ENCODE results near the gene CPSF4.
A peak's percentile ranks its signal among the peaks of the same experiment; 100 is the strongest.

The CPSF4 gene

DNA sequence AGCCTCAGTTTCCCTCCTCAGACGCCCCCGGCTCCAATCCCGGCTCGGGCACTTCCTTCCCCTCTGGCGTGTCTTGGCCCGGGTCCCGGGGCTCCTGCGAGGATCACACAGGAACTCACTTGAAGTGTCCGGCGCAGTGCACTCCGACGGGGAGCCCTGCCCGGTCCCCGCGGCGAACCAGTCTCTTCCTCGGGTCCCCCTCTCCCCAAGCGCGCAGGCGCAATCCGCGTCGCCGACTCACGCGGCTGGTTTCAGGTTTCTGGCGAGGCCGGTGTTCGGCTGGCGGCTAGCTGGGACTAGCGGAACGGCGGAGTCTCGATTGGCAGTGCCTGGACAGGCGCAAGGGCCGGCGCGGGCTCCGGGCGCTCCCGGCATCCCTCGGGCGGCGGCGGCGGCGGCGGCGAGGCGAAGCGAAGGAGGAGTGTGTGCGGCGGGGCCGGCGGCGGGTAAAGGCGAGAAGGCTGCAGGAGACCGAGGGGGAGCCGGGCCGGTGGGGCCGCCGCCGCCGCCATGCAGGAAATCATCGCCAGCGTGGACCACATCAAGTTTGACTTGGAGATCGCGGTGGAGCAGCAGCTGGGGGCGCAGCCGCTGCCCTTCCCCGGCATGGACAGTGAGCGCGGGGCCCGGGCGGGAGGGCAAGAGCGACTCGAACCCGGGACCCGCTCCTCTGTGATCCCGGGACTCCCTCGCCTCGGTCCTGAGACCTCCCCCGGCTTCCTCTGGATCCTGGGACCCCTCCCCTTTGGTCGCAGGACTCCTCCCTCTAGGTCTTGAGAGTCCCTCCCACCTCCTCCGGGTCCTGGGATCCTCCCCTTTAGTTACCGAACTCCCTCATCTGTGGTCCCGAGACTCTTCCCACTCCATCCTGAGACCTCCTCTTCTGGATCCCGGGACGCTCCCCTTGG lies at the start of gene CPSF4, which contains the start of gene PTCD1:
CPSF4 (plus strand) TSS at position 371 of the 908 bp plus-strand sequence; CDS start at position 511, 140 bp downstream.
PTCD1 (minus strand) TSS at position 226 of the 908 bp plus-strand sequence. CDS start 3,556 bp downstream, outside the sequence.
- peak; percentile 95 for DNase-seq

DNA sequence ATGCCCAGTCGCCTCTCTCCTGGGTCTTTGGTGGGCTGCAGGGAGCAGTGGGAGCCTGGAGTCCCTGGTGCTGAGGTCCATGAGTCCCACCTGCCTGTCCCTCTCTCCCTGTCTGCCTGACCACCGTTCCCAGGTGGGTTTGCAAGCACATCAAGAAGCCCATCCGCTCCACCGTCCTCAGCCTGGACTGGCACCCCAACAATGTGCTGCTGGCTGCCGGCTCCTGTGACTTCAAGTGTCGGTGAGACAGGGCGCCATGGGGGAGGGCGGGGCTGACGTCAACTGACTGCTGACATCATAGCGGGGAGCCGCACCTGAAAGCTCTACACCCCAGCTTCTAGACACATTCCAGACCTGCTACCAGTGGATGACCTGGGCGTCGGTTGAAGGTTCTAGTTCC lies 49.0 kb upstream of the CPSF4 start:
- DNase-seq, result no peak

DNA sequence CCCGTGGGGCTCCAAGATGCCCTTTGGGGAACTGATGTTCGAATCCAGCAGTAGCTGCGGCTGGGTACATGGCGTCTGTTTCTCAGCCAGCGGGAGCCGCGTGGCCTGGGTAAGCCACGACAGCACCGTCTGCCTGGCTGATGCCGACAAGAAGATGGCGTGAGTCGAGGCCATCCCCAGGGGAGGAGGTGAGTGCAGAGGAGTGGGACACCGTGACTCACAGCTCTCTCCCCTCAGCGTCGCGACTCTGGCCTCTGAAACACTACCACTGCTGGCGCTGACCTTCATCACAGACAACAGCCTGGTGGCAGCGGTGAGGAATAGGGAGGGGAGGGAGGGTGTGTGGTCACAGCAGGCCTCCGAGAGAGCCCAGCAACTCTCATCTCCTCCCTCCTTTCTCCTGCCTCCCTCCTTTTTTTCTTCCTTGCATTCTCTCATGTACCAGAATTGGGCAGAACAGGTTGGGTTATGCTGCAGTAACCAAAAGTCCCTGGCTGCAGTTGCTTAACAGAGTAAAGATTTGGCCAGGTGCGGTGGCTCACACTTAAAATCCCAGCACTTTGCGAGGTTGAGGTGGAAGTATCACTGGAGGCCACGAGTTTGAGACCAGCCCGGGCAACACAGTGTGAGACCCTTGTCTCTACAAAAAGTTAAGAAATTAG lies 47.7 kb upstream of the CPSF4 start:
- no peak for DNase-seq

DNA sequence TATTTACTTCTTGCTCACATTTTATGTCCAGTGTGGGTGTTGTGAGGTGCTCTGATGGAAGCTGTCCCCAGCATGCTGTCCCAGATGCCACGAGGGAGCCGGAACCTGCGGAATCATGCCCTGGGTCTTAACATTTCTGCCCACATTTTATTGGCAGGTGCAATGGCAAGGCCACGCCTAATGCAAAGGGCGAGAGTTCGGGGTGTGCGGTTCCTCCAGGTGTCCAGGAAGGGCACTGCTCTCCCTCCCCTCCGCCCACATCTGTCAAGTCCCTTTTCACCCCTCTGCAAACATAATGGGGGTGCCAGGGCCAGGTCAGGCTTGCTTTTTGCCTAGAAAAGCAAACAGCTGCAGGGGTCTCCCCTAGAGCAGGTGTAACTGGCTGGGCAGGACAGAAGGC lies 46.7 kb upstream of the CPSF4 start:
- DNase-seq, result no peak

DNA sequence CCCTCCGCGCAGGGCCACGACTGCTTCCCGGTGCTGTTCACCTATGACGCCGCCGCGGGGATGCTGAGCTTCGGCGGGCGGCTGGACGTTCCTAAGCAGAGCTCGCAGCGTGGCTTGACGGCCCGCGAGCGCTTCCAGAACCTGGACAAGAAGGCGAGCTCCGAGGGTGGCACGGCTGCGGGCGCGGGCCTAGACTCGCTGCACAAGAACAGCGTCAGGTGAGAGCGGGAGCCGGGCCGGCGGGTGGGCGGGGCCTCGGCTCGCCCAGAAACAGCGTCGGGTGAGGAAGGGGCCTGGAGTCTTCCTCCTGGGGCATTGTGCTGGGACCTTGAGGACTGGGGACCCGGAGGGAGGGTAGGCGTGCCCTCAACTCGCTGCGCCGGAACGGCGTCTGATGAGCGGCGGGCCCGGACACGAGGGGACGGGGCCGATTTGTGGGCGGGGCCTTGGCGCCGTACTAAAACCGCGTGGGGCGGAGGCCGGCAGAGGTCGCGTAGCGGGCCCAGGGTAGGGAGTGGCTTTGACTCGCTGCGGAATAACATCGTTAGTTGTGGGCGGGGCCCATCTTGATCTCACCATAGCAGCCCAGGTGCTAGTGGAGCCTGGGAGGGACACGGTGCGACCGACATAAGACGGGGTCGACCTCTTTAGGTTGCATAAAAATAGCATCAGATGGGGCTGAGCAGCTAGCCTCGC lies 45.9 kb upstream of the CPSF4 start:
- DNase-seq, result peak; percentile 81

DNA sequence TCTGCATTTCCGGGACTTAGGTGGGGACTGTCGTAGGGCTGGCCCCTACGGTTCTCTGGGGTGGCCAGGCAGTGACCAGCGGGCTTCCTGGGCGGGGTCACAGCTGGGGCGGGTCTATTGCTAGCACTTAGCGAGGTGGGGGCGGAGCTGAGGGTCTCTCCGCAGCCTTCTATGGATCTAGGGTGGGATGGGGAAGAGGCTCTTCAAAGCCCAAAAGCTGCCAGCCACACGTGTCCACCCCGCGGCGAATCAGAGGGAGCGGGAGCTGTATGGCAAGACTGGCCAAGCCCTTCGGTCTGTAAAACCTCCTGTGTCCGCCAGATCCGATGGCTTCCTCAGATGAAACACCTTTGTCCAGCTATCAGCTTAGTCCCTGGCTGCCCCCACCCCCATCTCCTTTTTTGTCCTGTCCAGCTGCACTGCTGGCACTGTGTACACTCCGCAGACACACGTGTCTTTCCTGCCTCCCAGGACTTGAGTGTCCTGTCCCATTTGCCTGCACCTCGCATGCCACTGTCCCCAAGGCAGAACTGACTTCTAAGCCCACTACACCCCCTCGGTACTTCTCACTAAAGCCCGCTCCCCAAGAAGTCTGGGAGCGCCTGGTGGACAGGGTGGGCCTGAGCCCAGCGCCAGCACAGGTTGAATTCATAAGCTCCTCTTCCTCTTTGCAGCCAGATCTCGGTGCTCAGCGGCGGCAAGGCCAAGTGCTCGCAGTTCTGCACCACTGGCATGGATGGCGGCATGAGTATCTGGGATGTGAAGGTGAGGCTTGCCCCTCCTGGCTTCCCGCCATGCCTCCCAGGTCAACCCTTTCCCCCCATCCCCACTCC lies 45.2 kb upstream of the CPSF4 start:
- no peak for DNase-seq

DNA sequence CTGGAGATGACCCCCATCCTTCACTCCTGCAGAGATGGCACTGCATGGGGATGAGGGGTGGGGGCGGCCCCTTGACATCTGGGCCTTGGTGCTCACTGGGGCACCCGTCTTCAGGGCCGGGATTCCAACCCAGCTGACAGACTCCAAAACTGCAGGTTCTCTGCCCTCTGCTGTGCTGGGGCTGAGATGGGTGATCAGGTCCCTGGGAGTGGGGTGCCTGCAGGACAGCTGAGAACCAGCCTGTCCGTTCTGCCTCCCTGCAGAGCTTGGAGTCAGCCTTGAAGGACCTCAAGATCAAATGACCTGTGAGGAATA lies 44.6 kb upstream of the CPSF4 start:
- DNase-seq, result no peak

DNA sequence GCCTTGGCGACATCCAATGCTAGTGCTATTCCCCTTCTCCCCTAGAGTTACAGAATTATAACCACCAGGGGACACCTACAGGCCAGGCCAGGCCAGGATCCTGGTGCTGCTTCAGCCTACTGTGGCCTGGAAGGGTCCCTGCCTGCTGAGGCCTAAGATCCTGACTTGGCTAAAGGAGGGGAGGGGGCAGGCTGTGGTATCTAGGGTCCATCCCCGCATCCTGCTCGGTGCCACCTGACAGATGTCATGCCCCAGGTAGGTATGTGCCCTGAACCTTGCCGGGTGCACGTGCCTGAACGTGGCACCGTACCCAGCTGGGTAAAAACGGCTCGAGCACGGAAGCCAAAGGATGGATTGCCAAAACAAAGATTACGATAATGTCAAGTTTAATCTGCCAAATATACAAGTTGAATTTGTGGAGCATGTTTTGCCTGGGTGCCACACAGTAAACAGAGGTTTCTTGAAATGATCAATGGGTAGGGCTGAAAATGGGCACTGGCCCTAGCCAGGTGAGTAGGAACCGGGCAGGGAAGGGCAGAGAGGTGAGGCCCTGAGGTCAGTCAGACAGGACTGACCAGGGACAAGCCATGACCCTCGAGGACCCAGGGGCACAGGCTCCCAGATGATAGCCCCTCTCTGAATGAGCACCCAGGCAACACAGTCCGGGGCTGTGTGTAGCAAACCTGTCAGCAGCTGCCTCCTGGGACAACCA lies 43.0 kb upstream of the CPSF4 start:
- DNase-seq, result no peak

DNA sequence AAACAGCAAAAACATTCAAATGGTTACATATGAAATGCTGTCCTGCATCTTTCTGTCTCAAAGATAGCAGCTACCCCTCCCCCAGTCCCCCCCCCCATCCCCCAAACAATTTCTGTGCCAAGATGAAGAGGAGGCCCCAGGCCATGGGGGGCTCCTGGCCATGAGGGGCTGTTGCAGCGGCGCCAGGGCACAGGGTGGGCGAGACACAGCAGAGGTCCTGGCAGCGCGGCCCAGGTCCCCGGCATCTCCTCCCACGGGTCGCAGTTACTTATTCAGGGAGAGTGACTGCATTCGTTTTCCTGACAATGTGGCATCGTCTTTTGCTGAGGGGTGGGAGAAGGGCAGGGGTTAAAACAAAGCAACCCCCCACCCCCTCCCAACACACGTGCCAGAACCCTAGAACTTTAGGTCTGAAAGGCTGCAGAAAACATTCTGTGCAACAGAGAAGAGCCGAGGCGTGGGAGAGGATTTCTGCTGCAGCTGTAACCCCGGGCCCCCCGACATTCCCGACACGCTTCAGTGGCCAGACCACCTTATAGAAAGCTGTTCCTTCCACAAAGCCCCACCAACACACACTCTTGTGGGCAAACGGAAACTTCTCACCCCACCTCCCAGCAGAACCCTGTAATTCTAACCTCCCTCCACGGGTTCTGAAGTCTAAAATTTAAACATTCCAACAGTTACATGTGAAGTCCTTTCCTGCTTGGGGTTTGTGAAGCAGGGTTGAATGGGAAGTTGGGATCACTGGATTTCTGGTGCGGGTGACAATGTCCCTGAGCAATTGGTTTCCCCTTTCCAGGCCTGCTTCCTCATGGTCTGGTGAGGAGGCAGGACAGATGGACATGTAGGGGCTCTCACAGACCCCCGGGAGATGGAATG lies 42.1 kb upstream of the CPSF4 start:
- no peak for DNase-seq

DNA sequence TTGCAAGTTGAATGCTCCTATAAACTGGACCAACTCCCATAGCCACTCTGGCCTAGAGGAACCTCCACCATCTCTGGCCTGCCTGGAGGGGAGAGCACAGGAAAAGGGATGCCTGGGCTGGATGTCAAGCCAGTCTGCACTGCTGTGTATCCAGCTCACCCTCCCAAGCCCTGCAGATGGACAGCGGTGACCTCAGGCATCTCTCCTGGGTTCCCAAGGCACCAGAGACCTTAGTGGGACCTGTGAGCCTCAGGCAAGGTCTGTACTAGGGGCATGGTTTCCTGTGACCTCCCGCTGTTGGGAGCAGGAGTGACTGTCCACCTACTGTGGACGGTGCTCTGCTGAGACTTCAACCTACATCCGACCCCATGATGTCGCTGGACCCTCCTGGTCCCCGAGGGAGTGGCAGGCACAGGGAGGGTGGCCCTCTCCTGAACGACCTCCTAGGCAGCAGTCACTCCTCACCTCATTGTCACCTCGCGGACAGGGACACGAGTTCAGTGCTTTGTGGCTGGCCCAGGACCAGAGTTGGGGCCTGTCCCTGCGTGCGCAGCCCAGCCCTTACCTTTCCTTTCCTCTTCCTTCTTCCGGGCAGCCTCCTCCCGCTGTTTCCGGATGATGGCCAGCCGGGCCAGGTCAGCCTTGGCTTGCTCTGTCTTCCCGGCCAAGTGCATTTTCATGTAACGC lies 41.3 kb upstream of the CPSF4 start:
- DNase-seq, result no peak

DNA sequence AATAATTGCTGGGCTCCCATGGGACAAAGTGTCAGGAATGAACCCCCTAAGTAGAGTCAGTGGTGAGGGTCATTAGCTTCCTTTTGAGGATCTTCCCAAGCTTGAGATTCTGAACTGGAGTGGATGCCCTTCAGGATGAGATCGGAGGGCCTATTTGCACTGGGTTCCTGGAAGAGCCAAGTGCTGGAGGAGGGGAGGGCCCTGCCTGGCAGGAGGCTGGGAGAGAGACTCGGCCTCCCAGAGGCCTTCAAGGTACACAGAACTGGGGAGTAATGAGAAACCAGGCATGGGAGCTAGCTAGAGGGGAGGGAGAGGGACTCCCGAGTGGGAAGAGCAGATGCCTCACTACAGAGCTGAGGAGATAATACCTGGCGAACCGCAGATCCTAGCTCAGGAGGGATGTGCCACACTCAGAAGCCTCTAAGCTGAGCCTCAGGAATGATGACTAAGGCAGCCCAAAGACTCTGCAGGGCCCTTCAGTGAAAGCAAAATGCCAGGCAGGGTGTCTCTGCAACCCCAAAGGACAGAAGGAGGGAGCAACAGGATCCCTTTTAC lies 39.8 kb upstream of the CPSF4 start:
- DNase-seq, result no peak

DNA sequence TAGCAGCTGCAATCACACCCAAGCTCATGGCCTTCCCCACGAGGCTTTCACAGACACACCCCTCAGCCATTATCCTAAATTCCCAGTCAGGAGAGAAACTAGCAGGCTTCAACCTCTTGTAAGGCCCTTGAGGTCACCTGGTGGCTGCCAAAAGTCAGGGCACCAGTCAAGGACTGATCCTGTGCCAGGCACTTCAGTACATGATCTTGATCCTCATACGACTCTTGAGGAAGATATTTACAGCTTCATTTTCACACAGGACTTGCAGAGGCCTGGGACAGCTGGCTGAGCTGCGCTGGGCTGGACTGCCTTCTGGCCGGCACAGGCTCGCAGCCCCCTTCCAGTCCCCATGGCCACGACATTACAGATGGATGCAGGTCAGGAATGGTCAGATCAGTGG lies 39.1 kb upstream of the CPSF4 start:
- no peak for DNase-seq

DNA sequence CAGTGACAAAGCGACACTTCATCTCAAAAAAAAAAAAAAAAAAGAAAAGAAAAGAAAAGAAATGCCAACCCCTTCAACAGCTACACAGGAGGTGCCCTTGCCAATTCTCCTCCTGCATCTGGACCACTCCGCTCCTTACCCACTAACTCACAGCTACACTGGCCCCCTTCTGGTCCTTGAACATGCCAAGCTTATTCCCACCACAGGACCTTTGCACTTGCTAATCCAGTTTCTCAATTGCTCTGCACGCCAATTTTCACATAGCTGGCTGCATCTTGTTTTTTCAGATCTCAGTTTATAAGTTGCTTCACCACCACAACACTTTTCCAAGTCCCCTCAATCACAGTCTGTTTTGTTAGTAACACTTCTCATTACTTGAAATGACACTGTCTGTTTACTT lies 35.9 kb upstream of the CPSF4 start:
- DNase-seq, result no peak

DNA sequence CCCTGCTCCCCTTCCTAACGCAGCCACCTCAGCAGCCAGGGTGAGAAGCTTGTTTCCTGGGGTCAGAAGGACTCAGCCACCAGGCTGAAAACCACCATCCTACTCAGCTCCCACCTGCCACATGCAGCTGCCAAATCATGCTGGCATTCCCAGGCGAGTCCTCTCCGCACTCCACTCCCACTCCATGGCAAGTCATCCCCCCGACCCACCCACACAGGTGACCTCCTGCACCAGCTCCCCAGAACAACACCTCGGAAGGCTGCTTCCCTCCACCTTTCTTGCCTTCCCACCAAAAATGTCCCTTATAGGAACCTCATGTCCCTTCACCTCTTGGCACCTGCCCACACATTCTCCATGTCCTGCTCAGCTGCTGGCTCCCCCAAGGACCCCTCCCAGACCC lies 35.0 kb upstream of the CPSF4 start:
- DNase-seq, result no peak

DNA sequence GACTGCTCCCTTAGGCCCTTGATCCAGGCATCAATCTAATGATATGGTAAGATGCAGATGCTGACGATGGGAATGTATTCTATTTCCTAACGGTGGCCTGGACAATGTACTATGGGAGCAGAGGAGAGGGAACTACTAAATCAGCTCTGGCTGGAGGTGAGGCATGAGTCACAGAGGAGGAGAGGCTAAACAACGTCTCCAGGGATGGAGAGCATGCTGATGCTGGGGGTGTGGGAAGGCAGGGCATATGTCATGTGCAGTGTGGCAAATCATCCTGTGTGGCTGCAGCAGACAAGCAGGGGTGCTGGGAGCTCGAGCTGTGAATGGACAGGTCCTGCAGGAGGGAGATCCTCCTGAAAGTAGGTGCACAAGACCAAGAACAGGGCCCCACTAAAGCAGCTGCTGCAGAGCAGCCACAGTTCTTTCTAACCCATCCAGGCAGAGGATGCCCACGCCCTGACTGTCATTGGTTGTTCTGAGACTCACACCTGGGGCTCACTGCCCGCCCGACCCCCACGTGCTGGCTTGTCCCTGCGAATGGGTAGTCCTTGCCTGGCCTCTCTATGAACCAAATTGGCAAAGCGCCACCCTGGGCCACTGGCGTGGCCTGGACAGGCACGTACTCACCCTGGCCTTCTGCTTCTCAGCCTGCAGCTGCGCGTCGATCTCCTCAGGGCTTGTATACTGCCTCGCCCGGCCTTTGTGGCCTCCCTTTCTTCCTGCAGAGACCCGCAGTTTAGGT lies 34.3 kb upstream of the CPSF4 start:
- no peak for DNase-seq

DNA sequence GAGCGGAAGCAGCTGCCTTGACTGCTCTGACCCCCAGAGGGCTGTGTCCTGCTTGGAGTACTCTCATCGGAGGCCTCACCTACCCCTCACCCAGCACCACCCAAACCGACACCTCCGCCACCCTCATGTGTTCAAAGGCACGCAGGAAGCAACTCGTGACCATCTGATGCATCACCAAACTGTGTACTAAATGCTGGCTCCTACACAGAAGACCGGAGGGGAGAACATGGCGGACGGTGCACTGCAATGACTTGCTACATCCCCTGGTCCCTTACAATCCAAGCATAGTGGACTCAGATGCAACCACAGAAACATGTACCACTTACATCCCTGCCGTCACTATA lies 33.8 kb upstream of the CPSF4 start:
- no peak for DNase-seq

DNA sequence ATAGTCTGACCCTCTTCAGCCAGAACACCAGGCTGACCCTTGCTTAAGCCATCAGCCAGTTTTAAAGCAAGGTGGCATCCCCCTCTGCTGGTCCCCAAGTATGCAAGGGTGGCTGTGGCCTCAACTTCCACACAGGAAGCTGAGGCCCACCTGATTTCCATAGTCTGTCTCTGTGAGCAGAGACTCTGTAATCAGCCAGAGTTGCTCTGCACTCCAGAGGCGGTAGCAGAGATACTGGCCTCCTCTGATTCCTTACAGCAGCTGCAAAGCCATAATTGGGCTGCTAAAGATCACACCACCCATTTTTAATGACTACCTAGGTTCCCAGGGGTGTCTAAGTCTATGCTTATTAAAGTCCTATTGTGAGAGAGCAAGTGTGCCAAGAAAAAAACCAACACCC lies 32.2 kb upstream of the CPSF4 start:
- DNase-seq, result no peak

DNA sequence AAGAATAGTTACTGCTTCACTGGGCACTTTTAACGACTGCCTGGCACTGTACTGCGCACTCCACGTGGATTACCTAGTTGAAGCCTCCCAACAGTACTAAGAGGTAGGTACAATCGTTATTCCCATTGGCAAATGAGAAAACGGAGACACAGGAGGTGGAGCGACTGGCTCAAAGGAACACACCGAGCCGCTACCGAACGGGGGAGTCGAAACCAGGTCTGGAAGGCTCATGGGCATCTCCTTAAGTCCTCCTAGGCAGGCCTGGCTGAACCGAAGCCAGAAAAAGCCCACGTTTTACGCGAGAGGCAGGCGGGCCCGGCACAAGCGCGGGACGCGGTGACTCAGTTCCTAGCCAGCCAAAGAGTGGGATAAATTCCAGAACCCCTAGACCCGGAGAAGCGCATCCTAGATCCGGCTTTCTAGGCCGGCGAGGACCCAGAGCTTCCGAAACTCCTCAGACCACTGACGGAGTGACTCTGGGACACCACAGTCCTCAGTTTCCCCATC lies 30.8 kb upstream of the CPSF4 start:
- peak; percentile 38 for DNase-seq

Measured in stimulated activated CD4-positive, alpha-beta T cell treated with anti-CD3 and anti-CD28 coated beads, Interleukin-1b, Interleukin-23, amount 100 ng/mL, for 48 hours (primary cell).